ENCODE data around the gene GRIK4.
"Not testable (repeated sequence)": the region's sequence is repeated elsewhere in the genome, so short reads cannot be mapped to it uniquely, and the experiment has no call there.

The GRIK4 gene

DNA sequence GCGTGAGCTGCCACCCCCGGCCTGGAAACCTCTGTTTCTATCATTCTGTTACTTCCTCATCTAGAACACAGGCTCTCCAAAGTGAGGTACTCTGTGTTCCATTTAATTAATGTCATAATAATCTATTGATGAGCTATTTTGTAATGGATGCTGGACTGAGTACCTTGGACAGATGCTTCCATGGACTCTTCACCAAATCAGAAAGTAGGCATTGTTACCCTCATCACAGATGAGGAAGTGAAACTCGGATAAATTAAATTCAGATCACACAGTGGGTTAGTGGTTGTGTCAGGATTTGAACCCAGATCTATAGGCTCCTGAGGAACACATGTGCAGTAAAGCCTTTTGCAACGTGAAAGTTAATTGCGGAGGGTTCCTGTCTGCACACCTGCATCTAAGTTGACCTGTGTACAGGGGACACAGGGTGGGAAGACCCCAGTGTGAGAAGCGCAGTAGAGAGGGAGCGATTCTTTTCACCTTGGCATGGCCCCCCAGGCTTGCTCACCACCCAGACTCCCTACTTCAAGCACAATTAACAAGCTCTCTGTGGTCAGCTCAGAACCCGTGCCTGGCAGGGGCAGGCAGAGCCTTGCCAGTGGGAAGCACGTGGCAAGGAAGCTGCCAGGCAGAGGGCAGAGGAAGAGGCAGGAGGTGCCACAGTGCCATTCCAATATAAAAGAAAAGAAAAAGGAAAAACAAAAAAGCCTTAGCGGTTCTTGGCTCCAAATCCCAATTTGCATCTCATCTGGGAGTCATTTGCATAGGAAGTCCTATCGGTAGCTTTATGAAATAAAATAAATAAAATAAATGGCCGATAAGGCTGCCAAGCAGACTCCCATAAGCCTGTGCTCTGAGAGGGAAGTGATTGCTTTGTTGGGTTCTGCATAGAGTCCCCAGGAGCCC, 239.3 kb downstream of the GRIK4 start:
- DNase-seq, result no peak

DNA sequence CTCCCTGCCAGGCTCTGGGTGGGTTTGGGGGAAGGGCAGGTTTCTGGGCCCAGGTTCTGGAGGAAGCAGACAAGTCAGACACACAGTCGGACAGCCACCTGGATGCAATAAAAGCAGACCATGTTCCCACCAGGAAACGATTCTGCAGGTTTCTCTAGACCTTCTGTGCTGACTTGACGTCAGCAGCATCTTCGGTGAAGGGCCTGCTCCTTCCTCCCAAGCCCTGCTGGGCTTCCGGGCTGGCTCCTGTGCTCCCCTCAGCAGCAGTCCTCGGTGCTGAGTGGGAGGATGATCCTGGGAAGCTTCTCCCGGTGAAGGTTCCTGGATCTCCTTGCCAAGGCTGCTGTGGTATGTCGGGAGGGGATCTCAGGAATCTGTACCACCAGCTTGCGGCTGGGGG, 240.0 kb downstream of the GRIK4 start:
- DNase-seq, result no peak

DNA sequence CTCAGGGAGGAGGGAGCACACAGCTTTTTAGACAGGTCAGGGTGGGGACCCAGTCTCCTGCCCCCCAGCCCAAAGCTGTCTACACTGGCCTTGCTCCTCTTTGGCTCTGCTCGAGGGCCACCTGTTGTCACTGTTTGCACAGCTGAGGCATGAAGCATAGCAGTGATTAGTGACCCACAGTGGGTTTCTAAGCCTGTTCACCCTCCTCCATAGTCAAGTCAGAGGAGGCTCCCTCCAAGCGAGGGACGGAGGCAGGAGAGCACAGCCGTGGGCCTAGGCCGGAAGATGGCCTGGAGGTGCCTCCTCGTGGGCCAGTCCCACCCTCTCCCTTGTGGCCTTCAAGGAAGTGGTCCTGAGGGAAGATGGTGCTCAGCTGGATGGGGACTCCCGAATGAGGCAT, 241.1 kb downstream of the GRIK4 start:
- DNase-seq, result no peak

DNA sequence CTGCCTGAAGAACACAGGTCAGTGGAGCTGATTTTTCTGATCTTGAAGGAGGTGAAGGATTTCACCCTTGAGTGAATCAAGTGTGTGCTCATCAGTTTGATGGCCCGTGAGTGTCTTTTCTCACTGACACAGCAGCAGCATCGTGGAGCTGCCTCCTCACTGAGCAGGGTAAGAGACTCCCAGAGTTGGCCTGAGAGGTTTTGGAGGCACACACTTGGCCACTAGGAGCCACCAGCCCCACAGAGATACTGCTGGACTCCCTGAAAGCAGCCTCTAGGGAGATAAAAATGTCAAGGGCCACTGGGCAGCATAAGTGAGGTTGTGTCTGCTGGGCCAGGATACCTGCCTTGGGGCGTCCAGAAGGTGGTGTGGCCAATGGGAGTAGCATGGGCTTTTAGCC, 245.4 kb downstream of the GRIK4 start:
- no peak for DNase-seq

DNA sequence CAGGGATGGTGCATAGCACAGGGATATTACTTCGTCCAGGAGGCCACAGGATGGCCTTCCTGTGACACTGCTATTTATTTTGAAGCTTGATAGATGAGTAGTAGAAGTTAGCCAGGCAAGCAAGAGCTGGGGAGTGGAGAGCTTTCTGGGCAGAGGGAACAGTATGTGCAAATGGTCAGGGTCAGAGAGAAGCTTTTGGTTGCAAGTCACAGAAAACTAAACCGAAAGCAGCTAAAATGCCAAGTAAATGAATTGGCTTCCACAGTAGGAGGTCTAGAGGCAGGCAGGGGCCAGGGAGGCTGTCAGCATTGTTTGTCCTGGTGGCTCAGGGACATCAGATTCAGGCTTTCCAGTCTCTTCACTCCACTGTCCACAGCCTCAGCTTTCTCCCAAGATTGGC, 247.5 kb downstream of the GRIK4 start:
- DNase-seq, result no peak

DNA sequence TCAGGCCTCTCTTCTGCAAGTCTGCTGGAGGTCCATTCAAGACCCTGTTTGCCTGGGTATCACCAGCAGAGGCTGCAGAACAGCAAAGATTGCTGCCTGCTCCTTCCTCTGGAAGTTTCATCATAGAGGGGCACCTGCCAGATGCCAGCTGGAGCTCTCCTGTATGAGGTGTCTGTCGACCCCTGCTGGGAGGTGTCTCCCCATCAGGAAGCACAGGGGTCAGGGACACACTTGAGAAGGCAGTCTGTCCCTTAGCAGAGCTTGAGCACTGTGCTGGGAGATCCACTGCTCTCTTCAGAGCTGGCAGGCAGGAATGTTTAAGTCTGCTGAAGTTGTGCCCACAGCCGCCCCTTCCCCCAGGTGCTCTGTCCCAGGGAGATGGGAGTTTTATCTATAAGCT, 254.2 kb downstream of the GRIK4 start:
- not testable (repeated sequence) for DNase-seq

DNA sequence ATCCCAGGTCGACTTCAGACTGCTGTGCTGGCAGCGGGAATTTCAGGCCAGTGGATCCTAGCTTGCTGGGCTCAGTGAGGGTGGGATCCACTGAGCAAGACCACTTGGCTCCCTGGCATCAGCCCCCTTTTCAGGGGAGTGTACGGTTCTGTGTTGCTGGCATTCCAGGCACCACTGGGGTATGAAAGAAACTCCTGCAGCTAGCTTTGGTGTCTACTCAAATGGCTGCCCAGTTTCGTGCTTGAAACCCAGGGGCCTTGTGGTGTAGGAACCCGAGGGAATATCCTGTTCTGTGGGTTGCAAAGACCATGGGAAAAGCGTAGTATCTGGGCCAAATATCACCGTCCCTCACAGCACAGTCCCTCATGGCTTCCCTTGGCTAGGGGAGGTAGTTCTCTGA, 254.8 kb downstream of the GRIK4 start:
- no peak for DNase-seq

DNA sequence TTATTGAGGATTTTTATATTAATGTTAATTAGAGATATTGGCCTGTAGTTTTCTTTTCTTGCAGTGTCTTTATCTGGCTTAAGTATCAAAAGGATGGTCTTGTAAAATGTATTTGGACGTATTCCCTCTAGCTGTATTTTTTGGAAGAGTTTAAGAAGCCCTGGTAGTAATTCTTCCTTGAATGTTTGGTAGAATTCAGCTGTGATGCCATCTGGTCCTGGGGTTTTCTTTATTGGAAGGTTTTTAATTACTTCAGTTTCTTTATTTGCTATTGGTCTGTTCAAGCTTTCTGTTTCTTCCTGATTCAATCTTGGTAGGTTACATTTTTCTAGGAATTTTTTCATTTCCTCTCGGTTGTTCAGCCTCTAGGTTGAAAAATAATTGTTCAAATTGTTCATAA, 257.4 kb downstream of the GRIK4 start:
- DNase-seq, result no peak

DNA sequence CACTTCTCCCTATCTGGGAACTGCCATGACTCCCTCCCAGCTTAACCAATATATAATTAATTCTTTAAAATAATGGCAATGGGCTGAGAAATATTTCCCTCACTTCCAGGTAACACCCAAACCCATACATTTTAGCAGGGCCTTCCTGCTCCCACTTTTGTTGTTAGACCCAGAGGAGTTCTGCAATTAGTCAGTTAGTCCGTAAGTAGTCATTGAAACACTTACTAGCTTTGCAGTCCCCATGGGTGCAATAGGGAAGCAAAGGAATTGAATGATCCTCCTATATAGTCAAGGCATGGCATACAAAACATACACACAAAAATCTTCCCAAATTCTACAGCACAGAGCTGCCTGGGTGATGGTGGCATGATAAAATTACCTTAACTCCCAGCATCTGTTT, 258.4 kb downstream of the GRIK4 start:
- DNase-seq, result no peak

DNA sequence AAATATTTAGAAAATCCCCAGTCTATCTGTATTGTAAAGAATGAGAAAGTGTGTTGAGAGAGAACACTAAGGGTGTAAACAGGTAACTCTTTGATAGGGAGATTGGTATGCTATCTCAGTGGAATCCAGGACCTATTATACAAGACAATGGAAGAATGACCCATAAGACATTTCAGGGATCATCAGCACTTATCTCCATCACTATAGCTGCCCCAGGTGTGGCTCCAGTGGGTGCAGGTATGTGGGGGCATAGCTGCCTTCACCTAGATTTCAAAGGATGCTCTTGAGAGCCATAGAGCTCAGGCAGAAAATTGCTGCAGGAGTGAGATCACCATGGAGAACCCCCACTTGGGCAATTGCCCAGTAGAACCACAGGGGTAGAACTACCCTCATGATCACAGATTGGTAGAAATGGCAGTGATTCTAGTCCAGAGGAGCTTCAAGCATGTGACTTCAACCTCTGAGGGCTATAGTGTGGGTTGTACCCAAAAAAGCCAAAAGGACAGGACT, 260.1 kb downstream of the GRIK4 start:
- no peak for DNase-seq

DNA sequence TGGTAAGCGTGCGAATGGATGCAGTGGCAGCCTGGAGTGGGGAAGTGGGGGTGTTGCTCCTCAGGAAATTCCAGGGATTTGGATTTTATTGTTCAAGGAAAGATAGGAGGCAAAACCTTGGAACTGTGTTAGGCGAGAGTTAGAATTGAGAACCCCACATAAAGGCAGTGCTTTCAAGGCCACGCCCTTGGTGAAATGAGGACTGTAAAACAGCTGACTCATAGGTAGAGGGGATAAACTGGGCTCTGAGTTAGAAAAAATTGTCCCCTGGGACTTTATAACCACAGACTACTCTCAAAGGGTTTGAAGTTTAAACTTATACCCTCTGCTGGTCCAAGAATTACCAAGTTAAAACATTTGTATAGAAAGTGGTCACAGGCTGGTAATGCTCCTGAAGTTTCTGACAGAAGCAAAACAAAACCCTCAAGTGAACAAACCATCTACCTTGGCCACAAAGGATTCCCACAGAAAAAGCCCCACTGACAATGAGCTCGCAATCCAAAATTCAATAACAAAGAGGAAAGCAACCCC, 262.0 kb downstream of the GRIK4 start:
- DNase-seq, result no peak

DNA sequence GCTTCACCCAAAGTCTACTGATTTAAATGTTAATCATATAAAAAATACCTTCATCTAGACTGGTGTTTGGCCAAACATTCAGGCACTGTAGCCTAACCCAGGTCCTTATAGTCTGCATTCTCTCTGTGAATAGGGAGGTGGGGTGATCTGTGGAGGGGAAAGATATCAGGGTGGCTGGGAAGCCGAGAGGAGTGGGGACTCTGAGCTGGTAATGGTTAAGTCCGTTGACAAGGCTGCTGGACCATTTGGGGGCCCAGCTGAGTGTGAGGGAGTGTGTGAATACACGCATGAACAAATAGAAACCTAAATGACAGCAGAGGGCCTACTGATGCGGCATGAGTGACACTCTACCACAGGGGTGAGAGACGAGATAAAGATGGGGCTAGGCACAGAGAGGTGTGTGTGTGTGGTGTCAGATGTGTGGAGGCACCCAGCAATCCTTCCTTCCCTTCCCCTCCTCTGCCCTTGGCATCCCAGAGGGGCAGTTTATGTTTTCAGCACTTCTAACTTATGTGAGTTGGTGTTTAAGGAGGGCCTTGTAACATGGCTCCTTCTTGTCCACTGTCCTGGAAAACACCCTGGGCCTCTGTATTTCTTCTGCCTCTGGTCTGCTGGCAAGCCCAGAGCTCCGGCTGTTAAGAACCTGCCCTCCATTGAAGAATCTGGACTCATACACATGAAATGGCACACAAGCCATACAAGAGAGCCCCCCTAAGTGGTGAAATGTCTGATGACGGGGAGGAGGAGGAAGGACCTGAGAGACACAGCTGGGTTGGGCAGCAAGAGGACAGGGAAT, 263.2 kb downstream of the GRIK4 start:
- no peak for DNase-seq

DNA sequence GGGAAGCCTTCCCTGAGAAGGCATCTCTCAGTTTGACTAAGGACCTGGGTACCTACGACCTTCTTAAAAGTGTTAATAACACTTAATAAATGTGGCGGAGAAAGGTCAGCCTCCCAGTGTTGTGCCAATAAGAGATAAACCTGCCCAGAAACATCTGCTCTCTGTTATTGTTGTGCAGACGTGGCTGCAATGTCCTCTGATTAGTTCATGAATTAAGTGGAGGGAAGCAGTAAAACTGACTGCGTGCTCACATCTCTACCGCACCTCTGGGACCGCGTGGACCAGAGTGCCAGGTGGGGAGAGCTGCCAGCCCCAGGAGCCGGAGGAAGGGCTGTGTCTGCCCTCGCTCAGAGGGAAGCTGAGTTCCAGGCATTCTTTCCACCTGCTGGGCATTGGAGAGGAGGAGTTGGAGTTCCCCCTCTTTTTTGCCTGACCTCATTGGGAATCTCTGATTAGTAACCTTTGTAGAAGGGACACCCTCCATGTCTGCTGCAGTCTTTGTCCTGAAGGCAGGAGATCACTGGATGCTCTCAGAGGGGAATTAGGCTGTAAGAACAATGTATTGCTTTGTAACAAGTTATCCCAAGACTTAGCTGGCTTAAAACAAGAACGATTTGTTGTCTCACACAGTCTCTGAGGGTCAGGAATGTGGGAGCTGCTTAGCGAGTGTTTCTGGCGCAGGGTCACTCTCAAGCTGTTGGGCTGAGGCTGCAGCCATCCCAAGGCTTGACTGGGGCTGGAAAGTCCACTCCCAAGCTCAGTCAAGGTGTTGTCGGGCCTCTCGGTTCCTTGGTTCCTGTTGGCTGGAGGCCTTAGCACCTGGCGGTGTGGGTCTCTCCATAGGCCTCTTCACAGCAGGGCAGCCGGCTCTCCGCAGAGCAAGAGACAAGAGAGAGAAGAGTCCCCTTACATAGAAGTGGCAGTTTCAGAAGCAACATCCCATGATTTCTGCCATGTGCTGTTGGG, 264.7 kb downstream of the GRIK4 start:
- no peak for DNase-seq

DNA sequence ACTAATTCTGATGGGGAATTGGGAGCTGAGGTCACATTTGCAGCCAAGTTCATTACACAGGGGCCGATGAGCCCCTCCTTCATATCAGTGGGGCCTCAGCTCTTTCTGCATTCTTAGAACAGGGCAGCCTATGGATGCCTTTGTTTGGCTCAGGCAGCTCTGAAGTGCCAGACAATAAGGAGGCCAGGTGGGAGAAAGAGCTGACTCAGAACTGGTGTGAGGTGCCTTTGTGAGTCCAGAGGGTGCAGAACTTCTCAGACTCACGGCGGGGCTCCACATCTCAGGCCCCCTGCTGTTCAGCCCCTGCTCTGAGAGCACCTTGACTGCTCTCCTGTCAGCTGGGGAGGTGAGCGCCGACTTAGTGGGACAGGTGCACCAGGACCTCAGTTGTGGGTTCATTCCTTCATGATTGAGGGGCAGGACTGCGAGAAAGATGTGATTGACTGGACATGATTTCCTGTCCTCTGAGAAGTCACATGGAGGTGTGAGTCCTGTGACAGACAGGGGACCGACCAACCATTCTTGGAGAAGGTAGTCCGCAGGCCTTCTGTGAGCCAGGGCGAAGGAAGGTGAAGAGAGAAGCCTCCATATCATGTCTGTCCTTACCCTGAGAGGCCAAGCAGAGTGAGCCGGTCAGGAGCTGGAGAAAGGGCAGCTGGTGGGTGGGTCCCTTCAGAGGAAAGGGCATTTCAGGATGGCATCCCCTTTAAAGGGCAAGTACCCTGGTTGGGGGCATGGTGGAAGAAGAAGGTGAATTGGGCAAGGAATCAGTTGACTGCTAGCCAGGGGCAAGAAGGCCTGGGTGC, 267.3 kb downstream of the GRIK4 start:
- DNase-seq, result no peak

DNA sequence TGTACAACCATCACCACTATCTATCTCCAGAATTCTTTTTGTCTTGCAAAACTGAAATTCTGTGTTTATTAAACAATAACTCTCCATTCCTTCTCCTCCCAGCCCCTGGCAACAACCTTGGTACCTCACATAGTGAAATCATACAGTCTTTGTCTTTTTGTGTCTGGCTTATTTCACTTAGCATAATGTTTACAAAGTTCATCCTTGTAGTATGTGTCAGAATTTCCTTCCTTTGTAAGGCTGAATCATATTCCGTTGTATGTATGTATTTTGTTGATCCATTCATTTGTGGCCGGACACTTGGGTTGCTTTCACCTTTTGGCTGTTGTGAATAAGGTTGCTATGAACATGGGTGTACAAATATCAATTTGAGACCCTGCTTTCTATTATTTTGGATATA, 268.7 kb downstream of the GRIK4 start:
- DNase-seq, result no peak

DNA sequence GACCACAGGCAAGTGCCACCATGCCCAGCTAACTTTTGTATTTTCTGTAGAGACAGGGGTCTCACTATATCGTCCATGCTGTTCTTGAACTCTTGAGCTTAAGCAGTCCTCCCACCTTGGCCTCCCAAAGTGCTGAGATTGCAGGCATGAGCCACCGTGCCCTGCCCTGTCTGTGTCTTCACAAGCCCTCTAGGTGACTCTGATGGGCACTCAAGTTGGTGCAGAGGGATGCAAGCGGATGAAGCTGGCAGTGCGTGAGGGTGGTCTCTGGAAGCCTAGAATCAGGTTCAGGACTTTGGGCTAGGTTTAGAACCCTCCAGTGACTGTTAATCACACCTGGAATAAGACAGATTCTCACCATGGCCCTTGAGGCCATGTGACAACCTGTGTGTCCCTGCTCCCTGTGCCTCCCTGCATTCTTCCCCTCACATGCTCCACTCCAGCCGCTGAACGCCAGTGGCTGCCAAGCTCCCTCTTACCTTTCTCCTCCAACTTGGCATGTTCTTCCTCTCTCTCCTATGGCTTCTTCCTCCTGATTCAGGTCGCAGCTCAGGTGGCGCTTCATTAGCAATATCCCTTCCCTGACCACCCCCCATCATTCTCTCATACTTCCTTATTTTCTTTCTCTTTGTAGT, 270.1 kb downstream of the GRIK4 start:
- no peak for DNase-seq

DNA sequence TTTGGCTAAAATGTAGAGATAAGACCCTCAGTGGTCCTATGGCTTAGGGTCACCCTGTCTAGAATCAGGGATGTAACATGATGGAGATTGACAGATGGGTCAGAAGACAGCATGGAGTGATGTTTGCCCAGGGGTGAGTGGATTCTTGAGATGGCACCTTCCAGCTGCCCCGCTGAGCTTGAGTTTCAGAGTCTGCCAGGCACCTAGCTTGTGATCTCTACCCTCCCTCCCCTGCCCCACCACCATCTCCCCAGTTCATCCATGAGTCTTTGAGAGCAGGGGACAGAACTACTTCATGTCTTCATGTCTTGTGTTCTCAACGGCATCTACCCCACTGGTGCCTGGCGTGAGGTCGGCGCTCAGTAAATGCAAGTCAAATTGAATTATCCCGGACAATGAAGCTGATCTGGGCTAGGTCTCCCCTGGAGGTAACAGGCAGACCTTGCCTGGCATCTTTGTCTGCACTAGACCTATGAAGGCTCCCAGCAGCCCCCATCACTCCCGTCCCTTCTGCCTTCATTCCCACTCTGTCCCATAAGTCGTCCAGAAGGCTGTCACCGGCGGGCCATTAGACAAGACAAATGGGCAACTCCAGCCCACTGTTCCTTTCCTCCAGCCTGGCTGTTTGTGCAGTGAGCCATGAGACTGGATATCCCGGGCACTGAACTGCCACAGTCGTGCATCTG, 273.2 kb downstream of the GRIK4 start:
- no peak for DNase-seq

DNA sequence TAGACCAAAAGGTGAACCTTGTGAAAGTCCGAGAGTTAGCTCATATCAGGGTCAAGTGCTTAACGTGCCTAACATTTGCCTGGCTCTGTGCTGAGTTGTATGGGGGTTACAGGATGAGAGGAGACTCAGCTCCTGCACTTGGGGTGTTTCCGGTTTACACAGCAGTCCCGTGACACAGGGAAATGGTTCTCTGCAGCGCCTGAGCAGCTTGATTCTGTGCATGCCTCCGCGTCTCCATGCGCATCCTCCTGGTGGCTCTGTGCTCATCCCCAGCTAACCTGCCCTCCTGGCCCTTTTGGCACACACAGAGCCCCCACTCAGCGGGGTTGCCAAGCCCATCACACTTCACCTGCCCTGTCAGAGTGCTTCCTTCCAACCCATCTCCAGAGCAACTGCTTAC, 274.0 kb downstream of the GRIK4 start:
- no peak for DNase-seq

DNA sequence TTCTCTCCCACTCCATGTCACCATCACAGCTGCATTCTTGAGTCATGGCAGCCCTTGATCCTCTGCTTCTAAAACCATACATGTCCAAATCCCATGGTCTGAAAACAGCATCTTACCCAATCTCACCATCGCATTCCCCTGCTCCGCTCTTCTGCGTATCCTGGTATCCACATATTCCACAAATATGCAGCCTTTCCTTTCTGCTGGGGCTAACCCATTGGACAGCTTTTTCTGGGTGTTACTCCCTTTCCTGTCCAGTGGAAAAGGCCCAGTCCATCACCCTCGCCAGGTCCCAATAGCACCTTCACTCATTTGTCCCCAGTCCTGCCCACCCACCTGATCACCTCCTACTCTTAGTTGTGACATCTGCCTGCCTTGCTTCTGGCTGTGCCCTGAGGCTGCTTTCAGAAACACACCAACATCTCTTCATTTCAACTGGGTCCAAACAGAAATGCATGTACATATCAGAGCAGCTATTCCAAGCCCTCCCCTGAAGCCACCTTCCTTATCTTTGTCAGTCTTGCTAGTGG, 274.7 kb downstream of the GRIK4 start:
- no peak for DNase-seq

DNA sequence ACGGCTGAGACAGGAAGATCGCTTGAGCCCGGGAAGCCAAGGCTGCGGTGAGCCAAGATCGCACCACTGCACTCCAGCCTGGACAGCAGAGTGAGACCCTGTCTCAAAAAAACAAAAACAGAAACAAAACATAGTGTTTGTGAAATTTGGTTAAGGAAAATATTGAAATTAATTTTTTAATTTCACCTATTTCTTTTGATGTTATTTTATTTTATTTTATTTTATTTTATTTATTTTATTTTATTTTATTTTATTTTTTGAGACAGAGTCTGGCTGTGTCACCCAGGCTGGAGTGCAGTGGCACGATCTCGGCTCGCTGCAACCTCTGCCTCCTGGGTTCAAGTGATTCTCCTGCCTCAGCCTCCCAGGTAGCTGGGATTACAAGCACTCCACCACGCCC, 275.7 kb downstream of the GRIK4 start:
- DNase-seq, result not testable (repeated sequence)
